Activated naive CD4-positive, alpha-beta T cell treated with anti-CD3 and anti-CD28 coated beads for 36 hours (primary cell): ENCODE data around the gene TAP2. TPM values are rescaled to one million over a fixed set of nuclear protein-coding genes. Genes with fewer than 3 reads are reported as not detected.
A peak's percentile ranks its signal among the peaks of the same experiment; 100 is the strongest.

Experiments used
- CTCF ChIA-PET: fragments of 350-600 bp; sonication (Branson Sonifier 250); formaldehyde crosslinking; loops from one replicate; lab custom pipeline; 2021; ENCODE audit warnings: antibody characterized with exemption; lab: Charles Lee
- DNase-seq: peaks from one replicate; pipeline ENCODE4 v3.0.0-alpha.2; 2020
- H3K27ac Mint-ChIP-seq: one replicate; pipeline ENCODE4 v1.8.0; 2021; ENCODE audit warnings: mild to moderate bottlenecking, mixed read lengths
- H3K27me3 Mint-ChIP-seq: one replicate; pipeline ENCODE4 v1.8.0; 2021; ENCODE audit warnings: low read depth, mixed read lengths
- H3K36me3 Mint-ChIP-seq: one replicate; pipeline ENCODE4 v1.8.0; 2021; ENCODE audit warnings: low read depth, mixed read lengths
- H3K4me1 Mint-ChIP-seq: one replicate; pipeline ENCODE4 v1.8.0; 2021; ENCODE audit warnings: low read depth, mixed read lengths
- H3K4me3 Mint-ChIP-seq: one replicate; pipeline ENCODE4 v1.8.0; 2021; ENCODE audit warnings: mild to moderate bottlenecking, moderate library complexity, mixed read lengths
- H3K9me3 Mint-ChIP-seq: one replicate; pipeline ENCODE4 v1.8.0; 2021; ENCODE audit warnings: mixed read lengths
- intact Hi-C: fragments of 100-400 bp; cut with micrococcal nuclease; formaldehyde crosslinking; loops from one replicate; pipeline ENCODE4 v1.15.1; 2023
- total RNA-seq, 2 experiments: library from RNA; stranded (reverse); gene quantifications; one replicate each; pipeline ENCODE4 v1.2.3, GENCODE V29; 2021

TAP2 gene
- total RNA-seq, 2 experiments from 2014 or later: 136 to 138 TPM

DNA sequence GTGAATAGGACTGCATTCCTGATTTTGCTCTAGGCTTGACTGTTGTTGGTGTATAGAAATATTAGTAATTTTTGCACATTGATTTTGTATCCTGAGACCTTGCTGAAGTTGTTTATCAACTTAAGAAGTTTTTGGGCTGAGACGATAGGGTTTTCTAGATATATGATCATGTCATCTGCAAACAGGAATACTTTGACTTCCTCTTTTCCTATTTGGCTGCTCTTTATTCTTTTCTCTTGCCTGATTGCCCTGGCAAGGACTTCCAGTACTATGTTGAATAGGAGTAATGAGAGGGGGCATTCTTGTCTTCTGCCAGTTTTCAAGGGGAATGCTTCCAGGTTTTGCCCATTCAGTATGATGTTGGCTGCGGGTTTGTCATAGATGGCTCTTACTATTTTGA, 35.1 kb downstream of the TAP2 start:
- Mint-ChIP-seq H3K27me3 (peaks cover 42% of the 10 kb centered on the region), H3K4me3 (no peak overlapping the region), H3K27ac (no peak overlapping the region), H3K36me3 (no peaks in the 10 kb centered on the region), H3K9me3 (peaks cover 5% of the 10 kb centered on the region), H3K4me1 (peaks cover 8% of the 10 kb centered on the region)
- intact Hi-C loops: no loop called here
- CTCF ChIA-PET: interaction anchor here (0.9 to 1.6 kb wide), 2 partner anchors 16 to 35 kb away, joined by 3 read pairs; partner anchors contain the start of gene TAP2
- DNase-seq: no peak

DNA sequence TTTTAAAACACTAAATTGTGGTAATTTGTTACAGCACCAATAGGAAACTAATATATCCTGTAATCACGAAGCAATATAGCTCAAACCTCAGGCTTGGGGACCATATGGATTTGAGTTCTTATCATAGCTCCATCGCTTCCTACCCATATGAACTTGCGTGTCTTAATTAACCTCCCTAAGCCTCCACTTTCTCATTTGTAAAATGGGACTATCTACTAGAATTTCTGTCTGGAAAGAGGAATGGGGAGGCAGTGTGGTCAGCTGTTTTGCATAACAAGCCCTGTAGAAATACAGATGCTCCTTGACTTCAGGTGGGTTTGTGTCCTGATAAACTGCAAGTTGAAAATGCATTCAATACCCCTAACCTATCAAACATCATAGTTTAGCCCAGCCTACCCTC, 38.8 kb downstream of the TAP2 start:
- H3K36me3 Mint-ChIP-seq: no peaks in the 10 kb centered on the region
- H3K9me3 Mint-ChIP-seq: peaks cover 6% of the 10 kb centered on the region
- H3K27me3 Mint-ChIP-seq: peaks cover 34% of the 10 kb centered on the region
- CTCF ChIA-PET: interaction anchor here (0.9 to 2.4 kb wide), 6 partner anchors 12 to 385 kb away, joined by 3 to 11 read pairs (median 6); partner anchors contain the start of gene TAP2
- H3K27ac Mint-ChIP-seq: no peak overlapping the region
- intact Hi-C loops: loop anchor here (5.0 to 10.0 kb wide), 2 partner anchors 367 to 555 kb away; no protein-coding TSS in a partner anchor
- peaks cover 10% of the 10 kb centered on the region for H3K4me1 Mint-ChIP-seq
- no peak overlapping the region for H3K4me3 Mint-ChIP-seq
- no peak for DNase-seq

DNA sequence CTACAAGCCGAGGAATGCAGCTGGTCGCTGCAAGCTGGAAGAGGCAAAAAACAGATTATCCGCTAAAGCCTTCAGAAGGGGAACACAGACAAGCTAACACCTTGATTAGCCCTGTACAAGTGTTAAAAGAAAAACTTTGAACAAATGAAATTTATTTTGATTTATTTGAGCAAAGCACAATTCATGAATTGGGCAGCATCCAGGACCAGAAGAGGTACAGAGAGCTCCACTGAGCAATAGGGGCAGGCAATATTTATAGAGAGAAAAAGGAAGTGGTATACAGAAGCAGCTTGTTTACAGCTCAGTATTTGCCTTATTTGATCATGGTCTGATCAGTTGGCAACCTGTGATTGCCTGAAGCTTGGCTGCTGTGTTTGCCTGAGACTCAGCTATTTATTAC, 39.4 kb downstream of the TAP2 start:
- H3K27me3 Mint-ChIP-seq: peaks cover 30% of the 10 kb centered on the region
- intact Hi-C loops: loop anchor here (5.0 to 10.0 kb wide), 2 partner anchors 367 to 554 kb away; no protein-coding TSS in a partner anchor

DNA sequence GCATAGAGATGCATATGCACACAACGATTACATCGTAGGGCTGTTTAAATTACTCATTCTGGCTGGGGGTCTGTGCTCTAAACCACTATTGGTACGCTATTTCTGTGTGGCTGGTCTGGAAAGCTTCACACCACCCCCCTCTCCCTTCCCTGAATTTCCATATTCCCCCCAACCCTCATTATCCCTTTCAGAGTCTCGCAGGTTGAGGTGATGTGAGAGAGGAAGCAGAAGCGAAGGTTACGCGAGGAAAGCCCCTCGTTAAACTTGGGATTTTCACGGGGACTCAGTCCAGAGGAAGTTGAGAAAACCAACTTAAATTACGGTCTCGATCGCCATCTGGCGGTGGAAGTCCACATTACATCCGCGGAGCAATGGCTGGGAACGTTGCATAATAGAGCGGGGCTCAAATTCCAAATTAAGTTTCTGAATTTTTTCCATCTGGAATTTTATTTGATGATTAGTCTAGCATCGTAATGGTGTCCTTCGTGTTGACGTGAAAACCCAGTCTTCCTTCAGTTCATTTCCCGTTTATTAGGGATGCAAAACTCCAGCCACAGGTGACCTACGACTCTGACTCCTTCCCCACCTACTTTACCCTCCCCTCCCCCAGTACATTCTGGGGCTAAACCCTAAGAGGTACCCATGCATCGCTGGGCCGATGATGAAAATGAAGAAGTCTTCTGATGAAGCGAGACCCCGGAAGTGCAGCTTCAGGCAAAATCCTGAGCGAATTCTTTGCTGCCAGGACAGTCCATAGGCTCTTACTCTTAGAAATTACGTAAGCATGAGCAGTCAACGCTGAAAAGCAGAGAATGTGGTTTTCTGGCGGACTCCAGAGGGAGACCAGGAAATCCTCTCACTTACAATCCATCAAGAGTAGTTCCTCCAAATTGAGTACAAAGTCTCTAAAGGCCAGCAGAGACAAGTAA, 41.4 kb downstream of the TAP2 start:
- Mint-ChIP-seq H3K9me3 (peaks cover 6% of the 10 kb centered on the region), H3K4me1 (peaks cover 22% of the 10 kb centered on the region), H3K36me3 (no peaks in the 10 kb centered on the region), H3K4me3 (peak overlapping the region; percentile 47), H3K27me3 (peaks cover 20% of the 10 kb centered on the region), H3K27ac (no peak overlapping the region)
- CTCF ChIA-PET: interaction anchor here (1.0 to 2.4 kb wide), 5 partner anchors 10 to 383 kb away, joined by 4 to 11 read pairs (median 9); no protein-coding TSS in a partner anchor
- DNase-seq: peak; percentile 91
- intact Hi-C loops: loop anchor here (1.0 to 10.0 kb wide), 5 partner anchors 72 to 552 kb away; no protein-coding TSS in a partner anchor

More for the DNA sequence above, 39.4 kb downstream of the TAP2 start:
- CTCF ChIA-PET: interaction anchor here (0.9 to 2.4 kb wide), 7 partner anchors 11 to 385 kb away, joined by 3 to 11 read pairs (median 6); partner anchors contain the start of gene TAP2
- Mint-ChIP-seq H3K27ac (no peak overlapping the region), H3K4me1 (peaks cover 16% of the 10 kb centered on the region), H3K9me3 (peaks cover 6% of the 10 kb centered on the region), H3K36me3 (no peaks in the 10 kb centered on the region), H3K4me3 (no peak overlapping the region)
- DNase-seq: no peak

DNA sequence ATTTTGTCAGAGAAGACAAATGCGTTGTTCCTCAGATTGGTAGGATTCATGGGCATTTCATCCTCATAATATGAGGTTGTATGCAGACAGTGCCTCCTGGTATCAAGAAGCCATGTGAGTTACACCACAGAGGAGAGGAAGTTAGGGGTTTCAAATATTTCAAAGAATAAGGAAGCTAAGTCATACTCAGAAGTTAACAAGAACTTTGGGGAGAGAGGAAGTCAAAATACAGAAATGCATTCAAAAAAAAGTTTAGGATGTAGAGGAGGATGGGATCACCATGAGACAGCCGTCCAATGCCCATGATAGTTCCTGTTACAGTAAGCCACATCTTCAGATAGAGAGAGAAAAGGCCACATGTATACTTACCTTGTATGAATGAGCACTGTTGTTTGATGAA, 44.0 kb downstream of the TAP2 start:
- Mint-ChIP-seq H3K27me3 (peaks cover 18% of the 10 kb centered on the region), H3K36me3 (no peaks in the 10 kb centered on the region), H3K4me1 (peaks cover 22% of the 10 kb centered on the region), H3K4me3 (no peak overlapping the region), H3K27ac (no peak overlapping the region), H3K9me3 (peaks cover 6% of the 10 kb centered on the region)
- DNase-seq: no peak
- intact Hi-C loops: loop anchor here (10.0 kb wide), 1 partner anchor 550 kb away; no protein-coding TSS in a partner anchor
- CTCF ChIA-PET: interaction anchor here (0.6 to 3.1 kb wide), 7 partner anchors 8 to 549 kb away, joined by 3 to 15 read pairs (median 6); partner anchors contain the start of gene HLA-DMA

DNA sequence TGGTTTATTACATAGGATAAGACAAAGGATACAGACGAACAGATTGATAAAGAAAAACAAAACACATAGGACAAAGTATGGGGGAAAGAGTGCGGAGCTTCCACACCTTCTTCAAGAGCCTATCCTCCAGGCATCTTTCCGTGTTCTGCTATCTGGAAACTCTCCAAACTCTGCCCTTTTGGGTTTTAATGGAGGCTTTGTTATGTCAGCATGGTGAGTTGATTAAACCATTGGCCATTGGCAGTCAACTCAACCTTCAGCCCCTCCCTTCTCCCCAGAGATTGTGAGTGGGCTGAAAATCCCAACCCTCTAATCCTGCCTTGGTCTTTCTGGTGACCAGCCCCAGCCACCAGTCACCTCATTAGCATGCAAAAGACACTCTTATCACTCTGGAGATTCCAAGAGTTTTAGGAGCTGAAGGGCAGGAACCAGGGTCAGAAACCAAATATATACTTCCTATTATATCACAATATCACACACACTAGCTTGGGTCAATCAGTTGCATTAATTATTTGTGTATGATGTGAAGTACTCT, 45.6 kb downstream of the TAP2 start:
- peaks cover 22% of the 10 kb centered on the region for H3K4me1 Mint-ChIP-seq
- no peak overlapping the region for H3K4me3 Mint-ChIP-seq
- peaks cover 13% of the 10 kb centered on the region for H3K27me3 Mint-ChIP-seq
- no peak for DNase-seq
- CTCF ChIA-PET: interaction anchor here (0.8 to 3.1 kb wide), 8 partner anchors 7 to 379 kb away, joined by 3 to 15 read pairs (median 4); no protein-coding TSS in a partner anchor
- no peaks in the 10 kb centered on the region for H3K9me3 Mint-ChIP-seq
- no peak overlapping the region for H3K27ac Mint-ChIP-seq
- H3K36me3 Mint-ChIP-seq: no peaks in the 10 kb centered on the region
- intact Hi-C loops: loop anchor here (10.0 kb wide), 1 partner anchor 548 kb away; no protein-coding TSS in a partner anchor

DNA sequence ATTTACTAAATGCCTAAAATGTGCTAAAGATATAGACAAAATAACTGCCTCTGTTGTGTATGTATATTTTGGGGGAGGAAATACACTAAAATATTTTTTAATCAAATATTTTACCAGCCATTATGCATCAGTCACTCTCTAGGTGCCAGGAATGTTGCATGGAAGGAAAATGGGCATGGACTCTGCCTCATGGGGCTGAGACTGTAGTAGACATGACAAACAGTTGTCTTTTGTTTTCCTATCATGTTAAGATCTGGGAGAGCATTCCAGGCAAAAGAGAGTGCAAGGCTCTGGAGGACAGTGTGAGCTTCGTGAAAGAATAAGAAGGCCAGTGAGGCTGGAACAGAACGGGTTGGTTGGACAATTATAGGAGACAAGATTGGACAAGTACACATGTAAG, 48.2 kb downstream of the TAP2 start:
- DNase-seq: no peak
- Mint-ChIP-seq H3K4me1 (peaks cover 15% of the 10 kb centered on the region), H3K9me3 (no peaks in the 10 kb centered on the region), H3K4me3 (no peak overlapping the region), H3K36me3 (no peaks in the 10 kb centered on the region), H3K27ac (no peak overlapping the region), H3K27me3 (peaks cover 18% of the 10 kb centered on the region)
- CTCF ChIA-PET: interaction anchor here (0.8 kb wide), 1 partner anchor 226 kb away, joined by 4 read pairs; no protein-coding TSS in a partner anchor
- intact Hi-C loops: loop anchor here (10.0 kb wide), 1 partner anchor 546 kb away; no protein-coding TSS in a partner anchor

Other genes starting within 250 kb of the TAP2 start
- gene HLA-DRB1, start 248.9 kb downstream of the TAP2 start, total RNA-seq: 1 to 10 TPM; 4.1 to 4.2 TPM
- gene HLA-DQA1, start 201.3 kb downstream of the TAP2 start, total RNA-seq: under 1 TPM; 0.81 to 0.93 TPM
- 1 to 10 TPM; 6.2 to 7.4 TPM for gene HLA-DQB1, start 172.1 kb downstream of the TAP2 start, total RNA-seq
- gene HLA-DQA2, start 97.3 kb downstream of the TAP2 start, total RNA-seq: not detected
- gene HLA-DQB2, start 75.2 kb downstream of the TAP2 start, total RNA-seq: not detected
- 1 to 10 TPM in 1 of 2 experiments, under 1 TPM in 1; 0.91 to 1.1 TPM for gene HLA-DOB, start 21.7 kb downstream of the TAP2 start, total RNA-seq
- gene PSMB8, start 5.3 kb upstream of the TAP2 start, total RNA-seq: 100 to 1,000 TPM; 286 to 308 TPM
- gene TAP1, start 15.0 kb upstream of the TAP2 start, total RNA-seq: 100 to 1,000 TPM; 187 TPM
- 100 to 1,000 TPM; 238 to 241 TPM for gene PSMB9, start 15.5 kb upstream of the TAP2 start, total RNA-seq
- 1 to 10 TPM in 1 of 2 experiments, under 1 TPM in 1; 0.76 to 1.3 TPM for gene HLA-DMB, start 102.3 kb upstream of the TAP2 start, total RNA-seq
- gene HLA-DMA, start 114.4 kb upstream of the TAP2 start, total RNA-seq: 10 to 100 TPM; 12.7 to 14.5 TPM
- gene BRD2, start 129.9 kb upstream of the TAP2 start, total RNA-seq: 100 to 1,000 TPM; 168 to 197 TPM
- 1 to 10 TPM; 1.4 to 1.6 TPM for gene HLA-DOA, start 170.9 kb upstream of the TAP2 start, total RNA-seq
- gene HLA-DPA1, start 234.9 kb upstream of the TAP2 start, total RNA-seq: 10 to 100 TPM; 12.1 to 15.3 TPM
- gene HLA-DPB1, start 237.3 kb upstream of the TAP2 start, total RNA-seq: 1 to 10 TPM; 2.8 to 4.0 TPM